Measurements from ENCODE around the gene FAM72B.
"Not testable (repeated sequence)": the region's sequence is repeated elsewhere in the genome, so short reads cannot be mapped to it uniquely, and the experiment has no call there.

Gene FAM72B

GRCh38 chr1:121148489-121149190 is 35.5 kb downstream of the FAM72B start:
- DNase-seq: not testable (repeated sequence)

DNA sequence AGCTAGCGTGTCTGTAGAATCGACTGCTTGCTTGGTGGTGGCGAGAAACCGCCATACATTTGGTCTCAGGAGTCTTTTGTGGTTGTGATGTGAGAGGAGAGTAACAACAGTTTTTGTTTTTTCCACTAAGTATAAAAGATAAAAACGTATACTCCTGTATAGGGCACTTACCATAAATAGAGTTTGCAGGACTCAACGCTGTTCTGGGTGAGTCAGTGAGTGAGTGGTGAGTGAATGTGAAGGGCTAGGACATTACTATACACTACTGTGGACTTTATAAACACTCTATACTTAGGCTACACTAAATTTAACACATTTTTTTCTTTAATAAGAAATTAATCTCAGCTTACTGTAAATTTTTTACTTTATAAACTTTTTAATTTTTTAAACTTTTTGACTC is 43.7 kb downstream of the FAM72B start:
- DNase-seq: not testable (repeated sequence)

DNA sequence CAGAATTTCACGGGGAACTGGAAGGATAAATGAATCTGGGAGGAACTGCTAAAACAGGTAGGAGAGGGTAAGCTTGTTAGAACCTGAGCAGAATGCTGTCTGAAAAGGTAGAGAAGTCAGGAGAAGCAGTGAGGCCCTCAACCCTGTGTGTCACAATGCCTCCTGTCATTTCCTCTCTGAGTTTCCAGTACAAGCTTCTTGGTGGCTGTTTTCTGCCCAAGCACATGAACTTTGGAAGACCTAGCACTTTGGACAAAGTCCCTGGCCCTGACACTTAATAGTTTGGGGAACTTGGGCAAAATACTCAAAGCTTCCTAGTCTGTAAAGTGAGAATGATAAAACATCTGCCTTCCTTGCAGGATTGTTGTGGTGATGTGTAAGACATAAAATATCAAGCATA is 52.6 kb downstream of the FAM72B start:
- not testable (repeated sequence) for DNase-seq

- DNase-seq: not testable (repeated sequence)
Observed at GRCh38 chr1:121118480-121118824, 65.7 kb downstream of the FAM72B start.

All from retina (tissue), 1 donor.